Fibroblast of lung (primary cell): Measurements from ENCODE around the gene TCOF1.

Experiments used
- CTCF ChIP-seq, 2 donors: IDR thresholded peaks in 1 of 2; conservative IDR thresholded peaks in 1 of 2; 1 replicate in 1 of 2; 2 replicates in 1 of 2; pipeline ENCODE4 v1.5.1; 2011 to 2012; ENCODE audit warnings: low read length in 2 of 2, control low read depth in 1 of 2, inconsistent platforms in 1 of 2, low read depth in 1 of 2, mild to moderate bottlenecking in 1 of 2
- EZH2 ChIP-seq: IDR thresholded peaks from 2 replicates; pipeline ENCODE4 v1.5.1; 2012; ENCODE audit warnings: low read length, control low read depth, mild to moderate bottlenecking; ENCODE audit errors: missing control alignments

- no peak for TF ChIP-seq CTCF (conservative IDR thresholded peaks at IDR 0.05 in 1 of 2, IDR thresholded peaks at IDR 0.05 in 1 of 2; ENCODE audit: low read depth in 1 of 2, low read length in 2 of 2)
- TF ChIP-seq EZH2 = no peak
These were observed 981 bp downstream of the TCOF1 start for GRCh38 chr5:150358261-150359095.
